Measurements from ENCODE around the gene MAP3K7. TPM values are rescaled to one million over a fixed set of nuclear protein-coding genes. Genes with fewer than 3 reads are reported as not detected.

The MAP3K7 gene
- polyA plus RNA-seq (2013, experiment 1 of 2; ENCODE audit: insufficient read length) = 25.2 TPM
- polyA plus RNA-seq (2013, experiment 2 of 2; ENCODE audit: insufficient read length) = 29.8 TPM

GRCh38 chr6:90586836-90587638, at the start of gene MAP3K7:
MAP3K7 (minus strand) TSS chr6:90587072; CDS start chr6:90586883, 189 bp downstream.
- DNase-seq = peak; percentile 98

DNA sequence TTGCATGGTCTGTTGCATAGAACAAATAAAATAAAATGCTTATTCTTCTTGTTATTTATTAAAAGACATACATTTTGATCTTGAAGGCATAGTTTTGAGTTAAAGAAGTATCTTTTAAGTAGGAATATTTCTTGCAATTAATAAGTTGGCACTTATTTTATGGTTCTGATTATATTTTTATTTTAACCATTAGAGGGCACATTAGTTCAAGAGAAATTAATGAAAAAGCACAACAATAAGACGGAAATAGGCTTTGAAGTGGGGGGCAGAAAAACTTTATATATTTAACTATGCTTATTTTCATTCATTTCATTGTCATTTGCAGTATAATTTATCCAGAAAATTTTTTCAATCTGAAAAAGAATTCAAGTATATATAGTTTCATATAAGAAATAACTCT, 44.2 kb upstream of the MAP3K7 start:
- no peak for DNase-seq

DNA sequence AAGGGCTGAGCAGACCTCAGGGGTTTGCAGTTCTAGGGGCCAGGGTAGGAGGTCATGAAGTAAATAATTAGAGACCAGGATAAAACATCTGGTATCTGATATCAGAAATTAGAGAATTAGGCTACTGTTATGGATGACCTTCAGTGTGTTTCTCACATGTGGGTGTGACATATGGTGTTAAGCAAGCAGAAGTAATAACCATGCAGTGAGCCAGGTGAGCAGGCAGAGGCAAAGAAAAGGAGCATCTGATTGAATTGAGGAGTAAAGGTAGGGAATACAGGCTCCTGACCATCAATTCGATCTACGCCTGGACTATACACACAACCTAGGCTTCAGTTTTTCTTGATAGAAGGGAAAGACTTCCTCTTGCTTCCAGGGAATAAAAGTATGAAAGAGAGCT, 34.7 kb upstream of the MAP3K7 start:
- DNase-seq = no peak

GRCh38 chr6:90619221-90619620, 32.3 kb upstream of the MAP3K7 start:
- DNase-seq = no peak

GRCh38 chr6:90612313-90612680, 25.4 kb upstream of the MAP3K7 start:
- no peak for DNase-seq

- DNase-seq = no peak
These were observed 24.9 kb upstream of the MAP3K7 start for GRCh38 chr6:90611543-90612312.

GRCh38 chr6:90610751-90611542, 24.1 kb upstream of the MAP3K7 start:
- DNase-seq = peak; percentile 23

DNA sequence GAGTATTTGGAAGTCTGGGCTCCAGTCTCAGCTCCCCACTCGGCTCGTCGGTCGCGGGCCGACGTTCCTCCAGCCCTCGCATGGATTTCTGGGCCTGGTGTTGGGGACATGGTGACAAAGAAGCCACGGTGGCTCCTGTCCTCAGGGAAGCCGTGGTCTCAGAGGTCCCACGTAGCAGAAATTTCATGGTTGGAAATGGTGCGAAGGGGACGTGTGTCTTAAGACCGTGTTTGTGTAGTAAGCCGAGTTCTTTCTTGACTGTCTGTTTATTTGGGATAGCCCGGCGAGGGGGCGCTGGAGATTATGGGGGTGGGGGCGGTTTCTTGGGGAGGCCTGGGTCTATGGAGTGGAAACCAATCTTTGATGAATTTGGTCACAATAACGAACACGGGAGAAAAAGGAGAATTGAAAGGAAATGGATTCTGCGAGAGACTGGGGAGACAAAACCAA, 23.5 kb upstream of the MAP3K7 start:
- peak; percentile 3 for DNase-seq

- DNase-seq = no peak
These were observed 19.0 kb upstream of the MAP3K7 start for GRCh38 chr6:90605749-90606340.

DNA sequence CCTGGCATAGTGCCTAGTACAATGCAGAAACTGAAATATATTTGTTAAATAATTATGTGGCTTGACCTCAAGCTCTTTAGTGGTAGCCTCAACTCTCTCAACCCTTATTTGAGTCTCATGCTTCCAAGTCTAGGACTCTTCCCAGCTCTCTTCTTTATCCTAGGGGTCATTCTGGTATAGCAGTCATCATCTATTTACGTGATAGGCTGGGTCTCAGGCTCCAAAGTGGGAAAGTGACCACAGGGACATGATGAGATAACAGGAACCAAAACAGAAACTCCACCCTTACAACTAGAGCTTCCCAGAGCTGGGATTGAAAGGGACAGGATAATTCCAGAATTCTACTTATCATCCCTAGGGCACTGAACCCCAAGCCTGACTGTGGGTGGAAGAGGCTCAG, 17.7 kb upstream of the MAP3K7 start:
- DNase-seq = no peak

DNA sequence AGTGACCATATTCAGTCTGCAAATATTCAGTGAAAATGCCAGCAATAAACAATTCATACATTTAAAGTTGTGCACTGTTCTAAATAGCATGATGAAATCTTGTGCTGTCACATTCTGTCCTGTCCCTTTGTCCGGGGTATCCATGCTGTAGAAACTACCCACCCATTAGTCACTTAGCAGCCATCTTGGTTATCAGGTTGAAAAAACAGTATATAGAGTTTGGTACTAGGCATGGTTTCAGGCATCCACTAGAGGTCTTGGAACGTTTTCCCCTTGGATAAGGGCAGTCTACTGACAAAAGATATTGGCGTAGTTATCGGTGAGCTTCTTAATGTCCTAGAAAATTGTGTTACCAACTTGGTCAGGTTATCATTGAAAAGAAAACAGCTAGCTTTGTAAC, 12.3 kb upstream of the MAP3K7 start:
- no peak for DNase-seq

DNA sequence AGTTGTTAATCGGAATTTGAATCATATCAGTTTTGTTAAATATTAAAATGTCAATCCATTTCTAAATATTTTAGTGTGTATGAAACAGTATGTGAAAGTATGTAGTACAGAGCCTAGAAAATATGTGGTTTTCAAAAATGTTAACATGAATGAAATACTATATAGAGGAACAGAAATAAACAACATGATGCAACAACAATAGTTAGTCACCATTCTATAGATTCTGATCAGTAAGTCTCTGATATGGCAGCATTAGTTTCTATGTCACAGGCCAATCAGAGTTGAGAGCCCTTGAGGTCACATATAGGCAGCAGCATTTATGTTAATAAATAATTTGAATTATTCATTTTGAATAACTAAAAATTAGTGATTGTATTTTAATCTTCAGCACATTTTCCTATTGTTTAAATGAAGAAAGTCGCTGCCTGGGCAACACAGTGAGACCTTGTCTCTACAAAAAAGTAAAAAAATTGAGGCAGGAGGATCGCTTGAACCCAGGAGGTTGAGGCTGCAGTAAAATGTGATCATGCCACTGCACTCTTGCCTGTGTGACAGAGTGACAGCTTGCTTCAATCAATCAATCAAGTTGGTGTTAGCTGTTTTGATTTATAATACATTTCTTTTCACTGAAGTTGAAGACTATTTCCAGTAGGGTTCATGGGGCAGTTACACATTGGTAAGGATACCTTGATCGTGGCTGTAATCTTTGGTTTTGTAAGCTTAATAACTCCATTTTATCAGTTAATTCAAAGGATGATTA, 11.5 kb upstream of the MAP3K7 start:
- no peak for DNase-seq

DNA sequence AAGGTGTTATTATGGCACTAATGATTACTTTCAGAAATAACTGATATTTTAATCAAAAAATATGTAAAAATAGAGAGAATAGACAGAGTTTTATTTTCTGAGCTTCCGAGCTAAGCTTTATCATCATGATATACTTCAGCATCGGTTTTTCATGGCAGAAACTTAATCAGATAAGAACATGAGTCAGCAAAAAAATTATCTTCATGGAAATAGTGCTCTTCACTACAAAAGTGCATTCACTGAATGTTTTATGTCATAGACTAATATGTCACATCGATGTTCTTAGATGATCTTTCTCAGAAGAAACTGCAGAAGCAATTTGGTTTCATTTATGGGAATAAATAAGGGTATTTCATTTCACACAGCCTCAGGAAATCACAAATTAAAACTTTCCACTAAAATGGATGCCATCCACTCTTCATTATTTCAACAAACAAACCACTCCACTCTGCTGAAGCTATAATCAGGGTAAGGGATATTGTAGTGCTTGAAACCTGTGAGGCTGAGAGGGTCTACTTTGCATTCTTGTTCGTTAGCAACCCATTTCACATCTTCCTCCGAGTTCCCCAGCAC, 10.2 kb upstream of the MAP3K7 start:
- DNase-seq = no peak

GRCh38 chr6:90595854-90596253, 9.0 kb upstream of the MAP3K7 start:
- no peak for DNase-seq

- no peak for DNase-seq
These were observed 381 bp downstream of the MAP3K7 start for GRCh38 chr6:90586546-90586835.

- peak; percentile 37 for DNase-seq
These were observed 2.1 kb downstream of the MAP3K7 start for GRCh38 chr6:90584636-90585255.

GRCh38 chr6:90583836-90584481, 2.9 kb downstream of the MAP3K7 start:
- DNase-seq = no peak

DNA sequence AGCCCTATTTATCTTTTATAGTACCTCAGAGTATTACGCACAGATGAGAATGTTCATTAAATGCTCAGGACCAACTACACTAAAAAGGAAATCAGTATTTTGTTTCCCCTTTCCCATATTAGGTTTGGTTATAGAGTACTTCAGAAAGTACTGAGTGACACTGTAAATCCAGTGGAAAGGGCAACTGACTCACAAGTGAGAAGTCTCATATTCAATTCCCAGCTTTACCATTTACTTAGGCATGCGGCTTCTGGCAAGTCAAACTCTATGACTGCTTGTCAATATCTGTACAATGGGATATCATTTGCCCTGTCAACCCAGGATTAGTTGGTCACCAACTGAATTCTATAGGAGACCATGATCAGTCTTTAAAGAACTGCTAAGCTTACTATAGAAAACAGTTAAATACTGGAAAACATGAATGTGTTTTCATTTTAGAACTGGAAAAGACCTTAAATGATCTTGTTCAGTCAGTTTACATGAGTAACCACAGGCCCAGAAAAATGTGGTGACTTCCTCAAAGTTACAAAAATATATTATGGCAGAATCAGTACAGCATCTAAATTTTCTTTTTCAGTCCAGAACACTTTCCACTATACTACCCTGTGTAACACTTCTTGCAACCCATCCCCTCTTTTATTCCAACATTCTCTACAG, 3.6 kb downstream of the MAP3K7 start:
- DNase-seq = no peak

DNA sequence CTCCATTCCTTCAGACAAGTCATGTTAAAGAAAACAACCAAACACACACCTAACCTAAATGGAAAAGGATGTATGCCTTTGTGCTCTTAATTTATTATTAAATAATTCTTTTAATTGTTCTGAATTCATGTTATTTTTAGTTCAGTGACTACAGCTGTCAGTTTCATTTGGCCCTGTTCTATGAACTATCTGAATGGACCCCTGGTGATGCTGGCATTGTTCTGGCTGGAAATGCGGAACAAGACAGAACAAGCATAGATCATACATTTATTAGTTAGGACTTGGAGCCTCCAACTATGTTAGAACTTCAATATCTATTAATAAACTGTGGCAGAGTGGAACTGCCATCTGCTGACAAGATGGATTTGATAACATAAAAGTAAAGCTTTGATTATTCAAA, 5.7 kb downstream of the MAP3K7 start:
- DNase-seq = no peak
